Spleen (tissue), 11 donors: ENCODE results near the gene NUAK2. TPM values are rescaled to one million over a fixed set of nuclear protein-coding genes. Genes with fewer than 3 reads are reported as not detected.

Experiments
- DNase-seq: peaks from one replicate; pipeline ENCODE4 v3.0.0-alpha.2; 2020
- H3K27ac ChIP-seq, 8 donors: fragments of 200-600 bp; sonication (generic) in 7 of 8; 1 replicate in 4 of 8; 2 replicates in 4 of 8; pipeline versions ENCODE4 v1.5.0 to v1.8.0; 2016 to 2021; ENCODE audit warnings: inconsistent platforms in 4 of 8, mild to moderate bottlenecking in 4 of 8, moderate library complexity in 1 of 8
- H3K27me3 ChIP-seq, 7 donors: fragments of 200-600 bp; sonication (generic) in 6 of 7; replicated peaks in 1 of 7; 1 replicate in 4 of 7; 2 replicates in 3 of 7; pipeline versions ENCODE4 v1.5.0 to v1.8.0; 2016 to 2021; ENCODE audit warnings: inconsistent platforms in 3 of 7, mild to moderate bottlenecking in 1 of 7
- H3K36me3 ChIP-seq, 6 donors: fragments of 200-600 bp; sonication (generic) in 5 of 6; 1 replicate in 4 of 6; 2 replicates in 2 of 6; pipeline versions ENCODE4 v1.5.0 to v1.8.0; 2016 to 2021; ENCODE audit warnings: inconsistent platforms in 2 of 6
- H3K4me1 ChIP-seq, 6 donors: fragments of 200-600 bp; sonication (generic) in 5 of 6; 1 replicate in 3 of 6; 2 replicates in 3 of 6; pipeline versions ENCODE4 v1.5.0 to v1.8.0; 2016 to 2021; ENCODE audit warnings: inconsistent platforms in 3 of 6
- H3K4me3 ChIP-seq, 8 donors: fragments of 200-600 bp; sonication (generic) in 7 of 8; 1 replicate in 4 of 8; 2 replicates in 4 of 8; pipeline versions ENCODE4 v1.5.0 to v1.8.0; 2016 to 2021; ENCODE audit warnings: inconsistent platforms in 4 of 8, mild to moderate bottlenecking in 4 of 8, moderate library complexity in 2 of 8
- H3K9me3 ChIP-seq, 8 donors: fragments of 200-600 bp; sonication (generic) in 7 of 8; 1 replicate in 4 of 8; 2 replicates in 4 of 8; pipeline versions ENCODE4 v1.5.0 to v1.8.0; 2016 to 2021; ENCODE audit warnings: inconsistent platforms in 4 of 8
- POLR2A ChIP-seq, 3 donors: fragments of 450-650 bp; IDR thresholded peaks; one replicate each; pipeline ENCODE4 v1.5.1; 2017; ENCODE audit warnings: antibody characterized with exemption in 3 of 3, mild to moderate bottlenecking in 1 of 3
- POLR2AphosphoS5 ChIP-seq, 3 donors: sonication (generic); formaldehyde crosslinking; IDR thresholded peaks; one replicate each; pipeline ENCODE4 v1.5.1; 2017; ENCODE audit warnings: antibody characterized with exemption in 3 of 3
- WGBS, 5 donors: extraction: QIAGEN DNeasy Blood & Tissue Kit in 3 of 5; methylation state at CpG; one replicate each; pipeline versions ENCODE4 v1.1.5 to v1.1.7; 2013 to 2018; 5-methylcytosine and 5-hydroxymethylcytosine counted together
- intact Hi-C: fragments of 100-400 bp; cut with DNase I; formaldehyde crosslinking; loops from one replicate; pipeline ENCODE4 v1.15.0; 2023; ENCODE audit warnings: low total_unique reads
- polyA plus RNA-seq, 3 donors: library from polyadenylated mRNA; stranded (reverse); fragments of 200-250 nt; gene quantifications; one replicate each; pipeline ENCODE4 v1.2.1, GENCODE V29; 2013
- small RNA-seq, 4 donors: library from RNA; depleted of rRNA; stranded (forward); fragments of <200 nt; gene quantifications; one replicate each; pipeline ENCODE3, GENCODE V24; 2016
- total RNA-seq, 7 donors: library from RNA; depleted of rRNA in 3 of 7; stranded (reverse); fragments of >200 nt in 3 of 7; fragmentation: NEBNext Ultra II Directional in 4 of 7; extraction: Animal tissue kit (Norgen Biotek cat#: 25700) in 4 of 7; gene quantifications; one replicate each; pipeline versions ENCODE4 v1.1.0 to v1.2.1, GENCODE V29; 2016 to 2021
- TF ChIP-seq, protein P1 (sequence below), 11 experiments: fragments of 200-600 bp in 7 of 11; fragments of 450-650 bp in 4 of 11; sonication (generic) in 4 of 11; IDR thresholded peaks in 8 of 11; conservative IDR thresholded peaks in 3 of 11; 1 replicate in 7 of 11; 2 replicates in 4 of 11; pipeline versions ENCODE4 v1.4.0 to v1.8.0; 2016 to 2021; ENCODE audit warnings: antibody characterized with exemption in 11 of 11, inconsistent platforms in 4 of 11, mild to moderate bottlenecking in 1 of 11
- donor health status: healthy with polysubstance abuse.
- donor health status: DM: no; HTN: no; CAD: no; lungs with moderate emphysema.
- donor health status: DM: no; HTN: no; CAD: no.
- donor health status: Bipolar disorder and iron deficiency.
- donor health status: healthy.
- donor health status: DM: no; HTN: no; CAD: no.
- donor health status: DM: yes; HTN: yes; CAD: no.

Gene NUAK2
- total and polyA plus RNA-seq, 10 donors, result 5.7 to 32.7 (median 19.1) TPM

GRCh38 chr1:205257735-205258134, 63.8 kb downstream of the NUAK2 start:
- Histone ChIP-seq H3K4me3 (peak overlapping the region in 1 of 8 donors; percentile 17), H3K27ac (no peak overlapping the region), H3K27me3 (no peaks in the 10 kb centered on the region), H3K4me1 (peaks cover 0 to 48% (median 23%) of the 10 kb centered on the region in 6 donors), H3K36me3 (no peaks in the 10 kb centered on the region), H3K9me3 (no peaks in the 10 kb centered on the region)
- no peak for TF ChIP-seq POLR2AphosphoS5 (IDR thresholded peaks at IDR 0.05)
- TF ChIP-seq POLR2A (IDR thresholded peaks at IDR 0.05), result no peak
- TF ChIP-seq, protein P1, sequence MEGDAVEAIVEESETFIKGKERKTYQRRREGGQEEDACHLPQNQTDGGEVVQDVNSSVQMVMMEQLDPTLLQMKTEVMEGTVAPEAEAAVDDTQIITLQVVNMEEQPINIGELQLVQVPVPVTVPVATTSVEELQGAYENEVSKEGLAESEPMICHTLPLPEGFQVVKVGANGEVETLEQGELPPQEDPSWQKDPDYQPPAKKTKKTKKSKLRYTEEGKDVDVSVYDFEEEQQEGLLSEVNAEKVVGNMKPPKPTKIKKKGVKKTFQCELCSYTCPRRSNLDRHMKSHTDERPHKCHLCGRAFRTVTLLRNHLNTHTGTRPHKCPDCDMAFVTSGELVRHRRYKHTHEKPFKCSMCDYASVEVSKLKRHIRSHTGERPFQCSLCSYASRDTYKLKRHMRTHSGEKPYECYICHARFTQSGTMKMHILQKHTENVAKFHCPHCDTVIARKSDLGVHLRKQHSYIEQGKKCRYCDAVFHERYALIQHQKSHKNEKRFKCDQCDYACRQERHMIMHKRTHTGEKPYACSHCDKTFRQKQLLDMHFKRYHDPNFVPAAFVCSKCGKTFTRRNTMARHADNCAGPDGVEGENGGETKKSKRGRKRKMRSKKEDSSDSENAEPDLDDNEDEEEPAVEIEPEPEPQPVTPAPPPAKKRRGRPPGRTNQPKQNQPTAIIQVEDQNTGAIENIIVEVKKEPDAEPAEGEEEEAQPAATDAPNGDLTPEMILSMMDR (IDR thresholded peaks at IDR 0.05 in 8 of 11, conservative IDR thresholded peaks at IDR 0.05 in 3 of 11), result no peak
- no peak for DNase-seq
- 77 to 88% (median 82%) methylated on average over 2 of the region's 2 CpGs for whole genome bisulfite sequencing, 5 donors
- intact Hi-C loops, result loop anchor here (5.0 kb wide), 1 partner anchor 275 kb away; no protein-coding TSS in a partner anchor

- H3K36me3 ChIP-seq, result no peaks in the 10 kb centered on the region
- H3K27me3 ChIP-seq, result no peaks in the 10 kb centered on the region
- no peak overlapping the region for H3K27ac ChIP-seq
- WGBS, 5 donors, result 90 to 97% (median 93%) methylated on average over 12 to 19 of the region's 19 CpGs
- H3K9me3 ChIP-seq, result no peaks in the 10 kb centered on the region
- H3K4me1 ChIP-seq, result peaks cover 0 to 41% (median 18%) of the 10 kb centered on the region in 6 donors
- TF ChIP-seq POLR2A (IDR thresholded peaks at IDR 0.05), result no peak
- TF ChIP-seq, protein P1 (IDR thresholded peaks at IDR 0.05 in 8 of 11, conservative IDR thresholded peaks at IDR 0.05 in 3 of 11), result no peak
- no peak for TF ChIP-seq POLR2AphosphoS5 (IDR thresholded peaks at IDR 0.05)
- peak overlapping the region in 1 of 8 donors; percentile 17 for H3K4me3 ChIP-seq
- no peak for DNase-seq
- intact Hi-C loops, result loop anchor here (5.0 kb wide), 1 partner anchor 275 kb away; no protein-coding TSS in a partner anchor
Measured at GRCh38 chr1:205256951-205257625, 64.5 kb downstream of the NUAK2 start.

GRCh38 chr1:205255941-205256780, 65.4 kb downstream of the NUAK2 start:
- Histone ChIP-seq H3K27ac (no peak overlapping the region), H3K27me3 (no peaks in the 10 kb centered on the region), H3K4me1 (peaks cover 0 to 32% (median 14%) of the 10 kb centered on the region in 6 donors), H3K4me3 (peak overlapping the region in 1 of 8 donors; percentile 17), H3K9me3 (no peaks in the 10 kb centered on the region), H3K36me3 (no peaks in the 10 kb centered on the region)
- TF ChIP-seq POLR2AphosphoS5 (IDR thresholded peaks at IDR 0.05) (peak in 2 of 3 donors; percentile 33 to 45), POLR2A (IDR thresholded peaks at IDR 0.05) (no peak)
- TF ChIP-seq, protein P1 (IDR thresholded peaks at IDR 0.05 in 8 of 11, conservative IDR thresholded peaks at IDR 0.05 in 3 of 11), result peak; percentile 86 to 98 (median 95)
- peak; percentile 94 for DNase-seq
- intact Hi-C loops, result loop anchor here (5.0 kb wide), 1 partner anchor 274 kb away; no protein-coding TSS in a partner anchor
- 40 to 70% (median 42%) methylated on average over 6 to 8 of the region's 8 CpGs for WGBS, 5 donors

Small RNA genes within 50 kb of the gene (small RNA-seq; reads per million reads assigned to genes)
- gene SNRPGP10, result 0 reads per million in 4 donors

Other genes with a start within 250 kb of the NUAK2 start
- 1 to 10 TPM; 2.6 to 3.9 (median 3.4) TPM for gene TMEM81, start 237.3 kb downstream of the NUAK2 start, total RNA-seq
- 1 to 10 TPM; 2.4 to 5.4 (median 3.5) TPM for gene TMEM81, start 237.3 kb downstream of the NUAK2 start, polyA plus RNA-seq
- 10 to 100 TPM; 16.7 to 23.4 (median 18.3) TPM for gene RBBP5, start 199.8 kb downstream of the NUAK2 start, total RNA-seq
- 1 to 10 TPM; 4.2 to 7.5 (median 4.6) TPM for gene RBBP5, start 199.8 kb downstream of the NUAK2 start, polyA plus RNA-seq
- gene DSTYK, start 110.0 kb downstream of the NUAK2 start, total RNA-seq, result 10 to 100 TPM; 12.8 to 24.3 (median 18.2) TPM
- gene DSTYK, start 110.0 kb downstream of the NUAK2 start, polyA plus RNA-seq, result 1 to 10 TPM; 2.2 to 5.0 (median 2.3) TPM
- 100 to 1,000 TPM in 1 of 7 donors, 10 to 100 TPM in 3, 1 to 10 TPM in 3; 2.9 to 146 (median 11.3) TPM for gene TMCC2, start 93.8 kb downstream of the NUAK2 start, total RNA-seq
- 10 to 100 TPM in 1 of 3 donors, 1 to 10 TPM in 1, under 1 TPM in 1; 0.74 to 11.9 (median 1.2) TPM for gene TMCC2, start 93.8 kb downstream of the NUAK2 start, polyA plus RNA-seq
- 1 to 10 TPM in 1 of 7 donors, under 1 TPM in 3, not detected in 3; 0.17 to 2.8 (median 0.62) TPM for gene KLHDC8A, start 35.2 kb upstream of the NUAK2 start, total RNA-seq
- gene KLHDC8A, start 35.2 kb upstream of the NUAK2 start, polyA plus RNA-seq, result under 1 TPM; 0.26 to 0.48 (median 0.39) TPM
- not detected for gene LEMD1, start 100.3 kb upstream of the NUAK2 start, total RNA-seq
- gene LEMD1, start 100.3 kb upstream of the NUAK2 start, polyA plus RNA-seq, result not detected
- under 1 TPM in 5 of 7 donors, not detected in 2; 0.19 to 0.51 (median 0.24) TPM for gene BLACAT1, start 134.3 kb upstream of the NUAK2 start, total RNA-seq
- under 1 TPM in 1 of 3 donors, not detected in 2; 0.02 TPM for gene BLACAT1, start 134.3 kb upstream of the NUAK2 start, polyA plus RNA-seq
- 10 to 100 TPM; 14.1 to 25.3 (median 22.4) TPM for gene CDK18, start 182.9 kb upstream of the NUAK2 start, total RNA-seq
- gene CDK18, start 182.9 kb upstream of the NUAK2 start, polyA plus RNA-seq, result 10 to 100 TPM in 1 of 3 donors, 1 to 10 TPM in 2; 3.5 to 15.3 (median 5.5) TPM